HG03135 (cell line): ENCODE data around the gene ZNF81.
"Not testable (repeated sequence)": the region's sequence is repeated elsewhere in the genome, so short reads cannot be mapped to it uniquely, and the experiment has no call there.

Source experiments
- ATAC-seq: cut with Tn5 transposase; IDR thresholded peaks from one replicate; pipeline ENCODE4 v1.9.1; 2021; ENCODE audit warnings: mild to moderate bottlenecking, moderate library complexity; ENCODE audit not compliant: unreplicated experiment

ZNF81 gene

DNA sequence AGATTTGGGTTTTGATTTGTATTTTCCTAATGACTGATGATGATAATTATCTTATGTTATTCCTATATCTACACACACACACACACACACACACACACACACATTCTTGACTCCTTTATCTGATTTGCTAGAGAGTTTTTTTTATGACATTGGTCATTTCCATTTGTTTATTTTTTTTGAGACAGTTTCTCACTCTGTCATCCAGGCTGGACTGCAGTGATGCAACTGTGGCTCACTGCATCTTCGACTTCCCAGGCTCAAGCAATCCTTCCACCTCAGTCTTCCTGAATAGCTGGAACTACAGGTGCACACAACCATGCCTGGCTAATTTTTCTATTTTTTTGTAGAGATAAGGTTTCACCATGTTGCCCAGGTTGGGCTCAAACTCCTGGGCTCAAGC lies 6.7 kb downstream of the ZNF81 start:
- no peak for ATAC-seq

DNA sequence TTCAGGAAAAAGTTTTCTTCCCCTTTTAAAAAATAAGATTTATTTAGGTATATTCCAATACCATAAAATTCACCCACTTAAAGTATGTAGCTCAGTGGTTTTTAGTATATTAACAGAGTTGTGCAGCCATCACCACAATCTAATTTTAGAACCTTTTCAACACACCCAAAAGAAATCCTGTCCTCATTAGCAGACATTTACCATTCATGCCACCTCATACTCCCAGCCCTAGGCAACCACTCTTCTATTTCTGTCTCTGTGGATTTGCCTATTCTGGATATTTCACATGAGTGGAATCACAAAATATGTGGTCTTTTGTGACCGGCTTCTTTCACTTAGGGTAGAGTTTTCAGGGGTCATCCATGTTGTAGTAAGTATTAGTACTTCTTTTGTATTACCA lies 7.4 kb downstream of the ZNF81 start:
- no peak for ATAC-seq

DNA sequence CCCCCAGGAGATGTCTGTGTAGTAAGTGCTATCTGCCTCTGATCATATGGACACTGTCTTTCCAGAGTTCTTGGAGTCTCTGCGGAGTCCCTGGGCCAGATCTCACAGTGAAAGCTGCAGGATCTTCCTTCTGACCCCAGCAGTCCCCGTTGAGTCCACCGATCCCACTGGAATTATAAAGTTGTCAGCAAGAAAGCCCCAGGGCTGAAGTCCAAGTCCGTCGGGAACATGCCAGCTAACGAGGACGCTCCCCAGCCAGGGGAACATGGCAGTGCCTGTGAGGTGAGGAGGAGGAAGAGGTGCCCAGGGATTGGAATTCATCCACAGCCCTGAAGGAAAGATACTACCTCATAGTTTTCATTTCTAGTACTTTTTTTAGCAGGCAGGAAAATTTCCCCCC lies 9.3 kb downstream of the ZNF81 start:
- ATAC-seq: no peak

DNA sequence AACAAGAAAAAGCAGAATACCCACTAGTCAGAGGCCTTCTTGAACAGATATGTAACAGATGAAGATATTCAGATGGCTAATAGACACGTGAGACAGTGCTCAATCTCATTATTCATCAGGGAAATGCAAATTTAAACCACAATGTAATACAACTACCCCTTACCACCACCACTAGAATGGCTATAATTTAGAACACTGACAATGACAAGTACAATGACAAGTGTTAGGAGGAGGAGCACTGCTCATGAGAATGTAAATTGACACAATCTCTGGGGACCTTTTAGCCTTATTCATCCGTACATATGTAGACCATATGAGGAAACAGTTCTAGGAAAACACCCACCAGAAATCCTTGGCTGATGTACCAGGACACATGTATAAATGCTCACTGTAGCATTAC lies 13.1 kb downstream of the ZNF81 start:
- ATAC-seq: no peak

GRCh38 chrX:47850389-47850788 lies 13.7 kb downstream of the ZNF81 start:
- ATAC-seq: not testable (repeated sequence)

GRCh38 chrX:47850901-47851300 lies 14.2 kb downstream of the ZNF81 start:
- ATAC-seq: no peak

GRCh38 chrX:47854474-47854873 lies 17.8 kb downstream of the ZNF81 start:
- no peak for ATAC-seq

DNA sequence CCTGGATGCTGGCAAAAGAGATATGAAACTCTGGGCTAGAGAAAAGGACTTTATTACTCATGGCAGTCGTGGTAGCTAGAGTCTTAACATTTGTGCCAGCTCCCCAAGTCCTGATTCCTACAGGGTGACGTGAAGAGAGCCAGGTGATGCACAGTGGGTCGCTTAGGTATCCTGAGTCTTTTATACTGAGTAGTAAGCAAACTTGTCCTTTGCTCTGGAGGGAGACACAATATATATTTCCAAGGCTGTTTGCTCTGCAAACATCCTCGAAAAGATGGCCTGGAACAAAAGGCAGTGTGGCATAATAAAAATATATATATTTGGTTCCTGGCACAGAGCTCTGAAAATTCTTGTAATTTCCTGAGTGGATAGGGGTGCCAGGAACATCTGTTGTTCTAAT lies 23.0 kb downstream of the ZNF81 start:
- no peak for ATAC-seq

- no peak for ATAC-seq
Observed at GRCh38 chrX:47862680-47863079, 26.0 kb downstream of the ZNF81 start.

- no peak for ATAC-seq
Observed at GRCh38 chrX:47863187-47863586, 26.5 kb downstream of the ZNF81 start.

GRCh38 chrX:47864300-47864699 lies 27.6 kb downstream of the ZNF81 start:
- ATAC-seq: no peak

- no peak for ATAC-seq
Observed at GRCh38 chrX:47864785-47865184, 28.1 kb downstream of the ZNF81 start.

- ATAC-seq: no peak
Observed at GRCh38 chrX:47873123-47873522, 36.4 kb downstream of the ZNF81 start.

- ATAC-seq: no peak
Observed at GRCh38 chrX:47877327-47877726, 40.6 kb downstream of the ZNF81 start.

DNA sequence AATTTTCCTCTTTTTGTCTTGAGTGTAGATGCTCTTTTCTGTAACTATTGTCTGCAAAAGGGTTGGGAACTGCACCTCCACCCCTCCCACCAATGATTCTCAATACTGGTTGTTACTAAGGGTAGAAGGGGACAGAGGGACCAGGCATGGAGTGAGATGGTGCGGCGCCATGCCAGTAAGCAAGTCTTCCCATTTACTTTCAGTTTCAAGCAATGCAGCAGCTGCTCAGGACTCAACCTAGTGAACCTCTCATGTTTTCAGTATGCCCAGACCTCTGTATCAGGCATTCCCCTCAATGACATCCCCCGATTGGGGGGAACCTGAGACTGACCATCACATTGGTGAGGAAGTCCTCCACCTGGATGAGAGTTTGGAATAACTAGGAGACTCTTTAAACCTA lies 41.5 kb downstream of the ZNF81 start:
- no peak for ATAC-seq

GRCh38 chrX:47879463-47879862 lies 42.8 kb downstream of the ZNF81 start:
- no peak for ATAC-seq

DNA sequence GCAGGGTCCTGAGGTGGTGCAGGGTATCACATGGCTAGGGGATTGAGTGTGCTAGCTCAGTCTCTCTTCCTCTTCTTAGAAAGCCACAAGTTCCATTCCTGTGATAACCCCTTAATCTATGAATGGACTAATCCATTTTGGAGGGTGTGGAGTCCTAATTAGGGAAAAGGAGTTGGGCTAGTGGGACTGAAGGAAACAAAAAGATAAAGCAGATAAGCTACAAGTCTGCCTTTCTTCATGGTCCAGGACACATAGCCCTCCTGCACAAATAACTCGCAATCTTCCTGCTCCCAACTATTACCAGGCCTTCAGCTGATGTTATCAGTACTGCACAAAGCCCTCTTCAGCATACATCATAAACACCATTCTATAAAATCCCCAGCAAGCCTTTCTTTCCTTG lies 44.2 kb downstream of the ZNF81 start:
- ATAC-seq: no peak

DNA sequence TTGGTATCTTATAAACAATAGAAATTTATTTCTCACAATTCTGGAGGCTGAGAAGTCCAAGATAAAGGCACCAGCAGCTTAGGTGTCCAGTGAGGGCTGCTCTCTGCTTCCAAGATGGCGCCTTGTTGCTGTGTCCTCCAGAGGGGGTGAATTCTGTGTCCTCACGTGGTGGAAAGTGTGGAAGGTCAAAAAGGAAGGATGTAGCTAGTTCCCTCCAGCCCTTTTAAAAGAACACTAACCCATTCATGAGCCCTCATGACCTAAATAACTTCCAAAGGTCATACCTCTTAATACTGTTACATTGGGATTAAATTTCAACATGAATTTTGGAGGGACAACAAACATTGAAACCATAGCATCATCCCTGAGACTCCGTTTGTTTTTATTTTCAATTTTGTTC lies 48.8 kb downstream of the ZNF81 start:
- no peak for ATAC-seq

DNA sequence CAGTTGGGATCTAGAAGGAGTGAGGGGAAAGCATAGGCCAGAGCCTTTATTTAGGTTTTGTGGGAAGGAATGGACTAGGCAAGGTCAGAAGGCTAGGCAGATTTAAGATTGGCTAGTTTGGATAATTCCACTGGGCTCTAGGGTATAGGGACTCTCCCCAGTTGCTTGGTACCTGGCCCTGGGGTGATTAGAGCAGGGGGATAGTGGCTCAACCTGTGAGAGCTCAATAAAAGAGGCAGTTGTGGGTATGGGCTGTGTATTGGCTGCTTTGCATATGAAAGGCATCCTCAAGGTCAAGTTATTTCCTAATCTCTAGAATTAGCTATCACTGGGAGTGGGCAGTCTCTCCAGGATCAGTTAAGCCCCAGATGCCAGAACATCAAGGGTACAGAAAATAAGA lies 61.3 kb downstream of the ZNF81 start:
- ATAC-seq: no peak

DNA sequence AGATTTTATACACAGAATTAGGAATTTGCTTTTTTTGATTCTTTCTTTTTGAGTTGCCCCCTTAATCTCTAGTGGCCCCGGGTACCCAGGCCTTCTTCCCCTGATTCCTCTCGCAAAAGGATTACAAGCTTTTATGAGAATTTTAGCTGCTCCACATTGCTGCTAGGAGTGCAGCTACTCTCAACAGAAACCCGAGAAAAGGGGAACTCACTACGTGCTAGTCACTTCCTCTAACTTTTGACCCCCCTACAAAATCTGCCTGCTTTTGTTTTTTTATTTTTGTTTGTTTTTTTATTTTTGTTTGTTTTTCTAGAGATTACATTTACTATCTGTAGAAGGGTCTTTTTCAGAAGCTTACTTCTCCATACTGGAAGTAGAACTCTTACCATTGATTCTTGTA lies 64.1 kb downstream of the ZNF81 start:
- no peak for ATAC-seq

DNA sequence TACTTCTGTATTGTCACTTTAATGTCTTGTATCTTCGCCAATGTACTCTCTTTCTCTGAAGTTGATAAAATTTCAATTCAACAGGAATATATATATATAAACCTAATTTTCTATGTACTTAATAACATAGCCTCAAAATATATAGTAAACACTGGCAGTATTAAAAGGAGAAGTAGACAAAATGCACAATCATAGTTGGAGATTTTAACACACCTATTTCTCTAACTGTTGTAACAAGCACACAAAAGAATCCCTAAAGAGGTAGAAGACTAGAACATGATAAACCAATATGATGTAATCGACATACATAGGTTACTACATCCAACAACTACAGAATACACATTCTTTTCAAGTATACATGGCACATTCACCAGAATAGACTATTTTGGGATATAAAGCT lies 65.5 kb downstream of the ZNF81 start:
- no peak for ATAC-seq

DNA sequence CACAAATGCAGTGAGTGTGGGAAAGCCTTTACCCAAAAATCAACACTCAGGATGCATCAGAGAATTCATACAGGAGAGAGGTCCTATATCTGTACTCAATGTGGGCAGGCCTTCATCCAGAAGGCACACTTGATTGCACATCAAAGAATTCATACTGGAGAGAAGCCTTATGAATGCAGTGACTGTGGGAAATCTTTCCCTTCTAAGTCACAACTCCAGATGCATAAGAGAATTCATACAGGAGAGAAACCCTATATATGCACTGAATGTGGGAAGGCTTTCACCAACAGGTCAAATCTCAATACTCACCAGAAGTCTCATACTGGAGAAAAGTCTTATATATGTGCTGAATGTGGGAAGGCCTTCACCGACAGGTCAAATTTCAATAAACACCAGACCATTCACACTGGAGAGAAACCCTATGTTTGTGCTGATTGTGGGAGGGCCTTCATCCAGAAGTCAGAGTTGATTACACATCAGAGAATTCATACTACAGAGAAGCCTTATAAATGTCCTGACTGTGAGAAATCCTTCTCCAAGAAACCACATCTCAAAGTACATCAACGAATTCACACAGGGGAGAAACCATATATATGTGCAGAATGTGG lies 79.3 kb downstream of the ZNF81 start:
- ATAC-seq: no peak

GRCh38 chrX:47918274-47918673 lies 81.6 kb downstream of the ZNF81 start:
- ATAC-seq: no peak

GRCh38 chrX:47927212-47927611 lies 90.5 kb downstream of the ZNF81 start:
- no peak for ATAC-seq
